Retina (tissue), 1 donor: Measurements from ENCODE around the gene KANSL1.
"Not testable (repeated sequence)": the region's sequence is repeated elsewhere in the genome, so short reads cannot be mapped to it uniquely, and the experiment has no call there.

Source experiments
- DNase-seq: peaks from one replicate; pipeline ENCODE4 v3.0.0-alpha.2; 2016

Gene KANSL1

GRCh38 chr17:46193151-46193625 is at the start of gene KANSL1:
Gene KANSL1, minus strand, starts transcription at chr17:46193429. Its CDS starts 21,286 bp downstream, at chr17:46172143.
- DNase-seq, result no peak

- DNase-seq, result not testable (repeated sequence)
Observed at GRCh38 chr17:46231359-46231758, 38.1 kb upstream of the KANSL1 start.

- peak; percentile 98 for DNase-seq
Observed at GRCh38 chr17:46225274-46225794, 32.1 kb upstream of the KANSL1 start.

- DNase-seq, result peak; percentile 52
Observed at GRCh38 chr17:46224864-46225263, 31.6 kb upstream of the KANSL1 start.

- DNase-seq, result not testable (repeated sequence)
Observed at GRCh38 chr17:46223041-46223440, 29.8 kb upstream of the KANSL1 start.

- DNase-seq, result no peak
Observed at GRCh38 chr17:46216682-46217081, 23.5 kb upstream of the KANSL1 start.

GRCh38 chr17:46212634-46213435 is 19.6 kb upstream of the KANSL1 start:
- DNase-seq, result peak; percentile 67

GRCh38 chr17:46208997-46209396 is 15.8 kb upstream of the KANSL1 start:
- DNase-seq, result no peak

- no peak for DNase-seq
Observed at GRCh38 chr17:46205975-46206374, 12.7 kb upstream of the KANSL1 start.

- no peak for DNase-seq
Observed at GRCh38 chr17:46202424-46202823, 9.2 kb upstream of the KANSL1 start.

GRCh38 chr17:46201491-46201890 is 8.3 kb upstream of the KANSL1 start:
- no peak for DNase-seq

- DNase-seq, result no peak
Observed at GRCh38 chr17:46200197-46200596, 7.0 kb upstream of the KANSL1 start.

- no peak for DNase-seq
Observed at GRCh38 chr17:46199379-46199778, 6.2 kb upstream of the KANSL1 start.

- DNase-seq, result no peak
Observed at GRCh38 chr17:46198233-46198632, 5.0 kb upstream of the KANSL1 start.

- no peak for DNase-seq
Observed at GRCh38 chr17:46197530-46197929, 4.3 kb upstream of the KANSL1 start.

GRCh38 chr17:46195939-46196716 is 2.9 kb upstream of the KANSL1 start:
- no peak for DNase-seq

GRCh38 chr17:46195217-46195855 is 2.1 kb upstream of the KANSL1 start:
- no peak for DNase-seq

GRCh38 chr17:46194393-46195216 is 1.4 kb upstream of the KANSL1 start:
- DNase-seq, result peak; percentile 27

GRCh38 chr17:46193626-46194392 is 580 bp upstream of the KANSL1 start:
- DNase-seq, result peak; percentile 98

GRCh38 chr17:46192439-46193150 is 634 bp downstream of the KANSL1 start:
- DNase-seq, result peak; percentile 85

- no peak for DNase-seq
Observed at GRCh38 chr17:46192189-46192438, 1.1 kb downstream of the KANSL1 start.
